HG03342 (cell line): ENCODE results near the gene GNAI2.
A peak's percentile ranks its signal among the peaks of the same experiment; 100 is the strongest.

Source experiments
- ATAC-seq: cut with Tn5 transposase; IDR thresholded peaks from one replicate; pipeline ENCODE4 v1.9.1; 2021; ENCODE audit warnings: mild to moderate bottlenecking, moderate library complexity; ENCODE audit not compliant: unreplicated experiment

The GNAI2 gene

GRCh38 chr3:50235716-50236483 lies at the start of gene GNAI2:
Gene GNAI2, plus strand, starts transcription at chr3:50236204. Its CDS starts 132 bp downstream, at chr3:50236336.
- peak; percentile 91 for ATAC-seq

GRCh38 chr3:50187750-50188149 lies 48.3 kb upstream of the GNAI2 start:
- no peak for ATAC-seq

GRCh38 chr3:50189274-50189673 lies 46.7 kb upstream of the GNAI2 start:
- no peak for ATAC-seq

- no peak for ATAC-seq
These were observed 46.0 kb upstream of the GNAI2 start for GRCh38 chr3:50189989-50190388.

- no peak for ATAC-seq
These were observed 44.9 kb upstream of the GNAI2 start, which contains the start of gene GNAT1 for GRCh38 chr3:50190936-50191660. Gene GNAT1, plus strand, starts transcription at chr3:50191610. Its CDS starts 116 bp downstream, at chr3:50191726.

GRCh38 chr3:50192124-50192523 lies 43.9 kb upstream of the GNAI2 start:
- no peak for ATAC-seq

GRCh38 chr3:50192689-50193141 lies 43.3 kb upstream of the GNAI2 start:
- ATAC-seq: no peak

GRCh38 chr3:50193286-50193685 lies 42.7 kb upstream of the GNAI2 start:
- ATAC-seq: no peak

GRCh38 chr3:50193746-50194127 lies 42.3 kb upstream of the GNAI2 start:
- ATAC-seq: no peak

GRCh38 chr3:50194128-50194902 lies 41.7 kb upstream of the GNAI2 start:
- no peak for ATAC-seq

GRCh38 chr3:50194903-50195500 lies 41.0 kb upstream of the GNAI2 start:
- no peak for ATAC-seq

- ATAC-seq: no peak
These were observed 40.3 kb upstream of the GNAI2 start for GRCh38 chr3:50195501-50196252.

GRCh38 chr3:50196253-50196801 lies 39.7 kb upstream of the GNAI2 start:
- no peak for ATAC-seq

GRCh38 chr3:50201573-50202315 lies 34.3 kb upstream of the GNAI2 start:
- no peak for ATAC-seq

GRCh38 chr3:50202353-50203112 lies 33.5 kb upstream of the GNAI2 start:
- no peak for ATAC-seq

GRCh38 chr3:50203113-50203808 lies 32.7 kb upstream of the GNAI2 start:
- ATAC-seq: no peak

- no peak for ATAC-seq
These were observed 31.9 kb upstream of the GNAI2 start for GRCh38 chr3:50203809-50204803.
